Liver (tissue), 9 donors: ENCODE data around the gene NECAB2. TPM values are rescaled to one million over a fixed set of nuclear protein-coding genes. Genes with fewer than 3 reads are reported as not detected.
A peak's percentile ranks its signal among the peaks of the same experiment; 100 is the strongest.

Experiments
- DNase-seq: peaks from one replicate; pipeline ENCODE4 v3.0.0-alpha.2; 2017; ENCODE audit warnings: low spot score
- H3K27ac ChIP-seq, 2 donors: one replicate each; pipeline ENCODE4 v1.7.0; 2013; ENCODE audit warnings: inconsistent platforms in 2 of 2, low read length in 2 of 2, control low read depth in 1 of 2, low read depth in 1 of 2, mild to moderate bottlenecking in 1 of 2
- H3K27me3 ChIP-seq, 4 donors: one replicate each; pipeline versions ENCODE4 v1.6.1 to v1.7.0; 2013; ENCODE audit warnings: low read length in 3 of 4, inconsistent platforms in 1 of 4, mild to moderate bottlenecking in 1 of 4, moderate library complexity in 1 of 4; ENCODE audit not compliant: control insufficient read depth in 4 of 4, insufficient read depth in 4 of 4
- H3K36me3 ChIP-seq, 4 donors: one replicate each; pipeline versions ENCODE4 v1.6.1 to v1.7.0; 2013; ENCODE audit warnings: low read length in 3 of 4, mild to moderate bottlenecking in 3 of 4, low read depth in 1 of 4, moderate library complexity in 1 of 4; ENCODE audit not compliant: control insufficient read depth in 4 of 4, insufficient read depth in 3 of 4
- H3K4me1 ChIP-seq, 4 donors: one replicate each; pipeline versions ENCODE4 v1.6.1 to v1.7.0; 2013; ENCODE audit warnings: low read length in 3 of 4, mild to moderate bottlenecking in 3 of 4, moderate library complexity in 1 of 4; ENCODE audit not compliant: control insufficient read depth in 4 of 4, insufficient read depth in 4 of 4
- H3K4me3 ChIP-seq, 3 donors: one replicate each; pipeline versions ENCODE4 v1.6.1 to v1.7.0; 2013; ENCODE audit warnings: low read length in 3 of 3, control low read depth in 1 of 3, low read depth in 1 of 3, mild to moderate bottlenecking in 1 of 3
- H3K9ac ChIP-seq, 2 donors: one replicate each; pipeline ENCODE4 v1.7.0; 2013; ENCODE audit warnings: low read length in 2 of 2, mild to moderate bottlenecking in 2 of 2, moderate library complexity in 2 of 2, control low read depth in 1 of 2, low read depth in 1 of 2
- H3K9me3 ChIP-seq, 4 donors: one replicate each; pipeline versions ENCODE4 v1.6.1 to v1.7.0; 2013; ENCODE audit warnings: low read length in 3 of 4; ENCODE audit not compliant: control insufficient read depth in 4 of 4
- ATF3 ChIP-seq: IDR thresholded peaks from 2 replicates; pipeline ENCODE4 v1.6.1; 2016; ENCODE audit warnings: antibody characterized with exemption
- CTCF ChIP-seq: fragments of 150-350 bp; IDR thresholded peaks from 2 replicates; pipeline ENCODE4 v1.5.1; 2017; ENCODE audit warnings: improper control_type of control experiment, low read depth, low read length; ENCODE audit not compliant: missing input control
- EGR1 ChIP-seq, 2 donors: IDR thresholded peaks; 2 replicates each; pipeline ENCODE4 v1.6.1; 2016 to 2018; ENCODE audit warnings: antibody characterized with exemption in 2 of 2, low read depth in 2 of 2
- FOXA1 ChIP-seq: IDR thresholded peaks from 2 replicates; pipeline ENCODE4 v1.6.1; 2016; ENCODE audit warnings: antibody characterized with exemption
- FOXA2 ChIP-seq: IDR thresholded peaks from 2 replicates; pipeline ENCODE4 v1.6.1; 2016; ENCODE audit warnings: antibody characterized with exemption
- GABPA ChIP-seq, 2 donors: IDR thresholded peaks in 1 of 2; conservative IDR thresholded peaks in 1 of 2; 2 replicates each; pipeline ENCODE4 v1.6.1; 2016; ENCODE audit warnings: antibody characterized with exemption in 2 of 2, mild to moderate bottlenecking in 1 of 2, moderate library complexity in 1 of 2
- HNF4A ChIP-seq, 2 donors: conservative IDR thresholded peaks; 2 replicates each; pipeline ENCODE4 v1.6.1; 2016; ENCODE audit warnings: antibody characterized with exemption in 2 of 2, mild to moderate bottlenecking in 2 of 2
- HNF4G ChIP-seq: IDR thresholded peaks from 2 replicates; pipeline ENCODE4 v1.6.1; 2016; ENCODE audit warnings: antibody characterized with exemption
- JUND ChIP-seq, 2 donors: IDR thresholded peaks; 2 replicates each; pipeline ENCODE4 v1.6.1; 2016; ENCODE audit warnings: antibody characterized with exemption in 2 of 2
- NR2F2 ChIP-seq: IDR thresholded peaks from 2 replicates; pipeline ENCODE4 v1.6.1; 2016; ENCODE audit warnings: antibody characterized with exemption
- RAD21 ChIP-seq, 2 donors: IDR thresholded peaks; 2 replicates each; pipeline ENCODE4 v1.6.1; 2016; ENCODE audit warnings: antibody characterized with exemption in 2 of 2, mild to moderate bottlenecking in 2 of 2
- REST ChIP-seq: IDR thresholded peaks from 2 replicates; pipeline ENCODE4 v1.6.1; 2016; ENCODE audit warnings: antibody characterized with exemption, mild to moderate bottlenecking
- RXRA ChIP-seq, 2 donors: IDR thresholded peaks; 2 replicates each; pipeline ENCODE4 v1.6.1; 2017 to 2018; ENCODE audit warnings: antibody characterized with exemption in 2 of 2, mild to moderate bottlenecking in 1 of 2
- YY1 ChIP-seq: IDR thresholded peaks from 2 replicates; pipeline ENCODE4 v1.6.1; 2016; ENCODE audit warnings: antibody characterized with exemption, mild to moderate bottlenecking
- ZBTB33 ChIP-seq: IDR thresholded peaks from 2 replicates; pipeline ENCODE4 v1.6.1; 2016; ENCODE audit warnings: antibody characterized with exemption
- WGBS: extraction: QIAGEN DNeasy Blood & Tissue Kit; methylation state at CpG from one replicate; pipeline ENCODE4 v1.1.7; 2013; 5-methylcytosine and 5-hydroxymethylcytosine counted together
- polyA plus RNA-seq, 2 donors: library from polyadenylated mRNA; stranded (reverse) in 1 of 2; unstranded in 1 of 2; fragments of 200-250 nt in 1 of 2; fragments of >200 nt in 1 of 2; fragmentation: Nextera tagmentation in 1 of 2; extraction: Ambion mirVana in 1 of 2; gene quantifications; one replicate each; pipeline versions ENCODE4 v1.2.1 to v1.2.3, GENCODE V29; 2013 to 2015
- total RNA-seq, 2 donors: library from RNA; depleted of rRNA; stranded (reverse); fragments of >200 nt; gene quantifications; one replicate each; pipeline ENCODE4 v1.2.3, GENCODE V29; 2014
- donor health status: healthy.
- donor health status: healthy.
- donor health status: healthy.
- donor health status: healthy.
- donor health status: healthy.

Gene NECAB2
- total RNA-seq, result 1 to 10 TPM in 1 of 2 donors, not detected in 1; 2.7 TPM
- polyA plus RNA-seq, result 1 to 10 TPM; 2.9 to 3.8 TPM

GRCh38 chr16:83967838-83968305 lies at the start of gene NECAB2:
Gene NECAB2, plus strand, starts transcription at chr16:83968244. Its CDS starts 405 bp downstream, at chr16:83968649.
- no peak within 1 kb of the TSS for H3K27ac ChIP-seq
- no peaks in the 10 kb centered on the region for H3K9me3 ChIP-seq
- peaks cover 0 to 7% (median 1%) of the 10 kb centered on the region in 4 donors for H3K4me1 ChIP-seq
- TF ChIP-seq CTCF (peak; percentile 44), ZBTB33 (no peak), RAD21 (IDR thresholded peaks at IDR 0.05) (peak; percentile 24 to 48)
- H3K9ac ChIP-seq, result no peak within 1 kb of the TSS
- peaks cover 4 to 32% (median 21%) of the 10 kb centered on the region in 4 donors for H3K36me3 ChIP-seq
- WGBS, result 8% methylated on average over 35 of the region's 35 CpGs
- no peak for DNase-seq
- H3K4me3 ChIP-seq, result peak within 1 kb of the TSS in 1 of 3 donors; percentile 38
- no peaks in the 10 kb centered on the region for H3K27me3 ChIP-seq

- 97% methylated on average over 2 of the region's 2 CpGs for WGBS
- peaks cover 0 to 45% (median 22%) of the 10 kb centered on the region in 4 donors for H3K36me3 ChIP-seq
These were observed 47.1 kb upstream of the NECAB2 start for GRCh38 chr16:83920894-83921491.

More at GRCh38 chr16:83920894-83921491, 47.1 kb upstream of the NECAB2 start:
- Histone ChIP-seq H3K9ac (no peak overlapping the region), H3K4me1 (peaks cover 0 to 5% (median under 1%) of the 10 kb centered on the region in 4 donors), H3K4me3 (no peak overlapping the region), H3K27me3 (no peaks in the 10 kb centered on the region), H3K9me3 (no peaks in the 10 kb centered on the region), H3K27ac (no peak overlapping the region)
- DNase-seq, result no peak
- TF ChIP-seq YY1 (no peak), CTCF (no peak), EGR1 (IDR thresholded peaks at IDR 0.05; ENCODE audit: low read depth in 2 of 2) (no peak), HNF4A (conservative IDR thresholded peaks at IDR 0.05) (no peak), GABPA (IDR thresholded peaks at IDR 0.05 in 1 of 2, conservative IDR thresholded peaks at IDR 0.05 in 1 of 2) (no peak), JUND (IDR thresholded peaks at IDR 0.05) (no peak), NR2F2 (no peak), RXRA (IDR thresholded peaks at IDR 0.05) (no peak), FOXA1 (no peak), HNF4G (no peak), ATF3 (no peak), REST (no peak), FOXA2 (no peak), ZBTB33 (no peak)
